OCI-LY7 (cell line): Measurements from ENCODE around the gene MPV17. TPM values are rescaled to one million over a fixed set of nuclear protein-coding genes. Genes with fewer than 3 reads are reported as not detected.

Source experiments
- Bru-seq: library from RNA; stranded (reverse); fragments of 400-500 nt; gene quantifications from one replicate; lab custom pipeline; 2021; lab: Mats Ljungman, UMichigan
- BruChase-seq, 2 experiments: library from RNA; stranded (reverse); fragments of 400-500 nt; gene quantifications; one replicate each; lab custom pipeline; 2021; lab: Mats Ljungman, UMichigan
- BruUV-seq: library from RNA; stranded (reverse); fragments of 400-500 nt; replicated peaks from 2 replicates; lab custom pipeline; 2021; lab: Mats Ljungman, UMichigan
- CTCF ChIA-PET: fragments of 300-600 bp; sonication (Branson Sonifier 250); formaldehyde crosslinking; loops from one replicate; lab custom pipeline; 2022; ENCODE audit warnings: antibody characterized with exemption; ENCODE audit not compliant: unreplicated experiment; lab: Charles Lee
- POLR2A ChIA-PET: fragments of 300-600 bp; sonication (Branson Sonifier 250); formaldehyde crosslinking; loops from one replicate; lab custom pipeline; 2022; ENCODE audit warnings: antibody characterized with exemption; lab: Charles Lee
- DNase-seq: peaks from one replicate; pipeline ENCODE4 v3.0.0-alpha.2; 2015; ENCODE audit warnings: low spot score
- H2AFZ ChIP-seq: fragments of 200-600 bp; sonication (generic), shearing (Covaris generic); 2 replicates; pipeline ENCODE4 v1.6.1; 2014; ENCODE audit warnings: mild to moderate bottlenecking, antibody characterized with exemption, low read length, moderate library complexity
- H3K27ac ChIP-seq: fragments of 200-600 bp; sonication (generic); 2 replicates; pipeline ENCODE4 v1.5.1; 2014; ENCODE audit warnings: mixed run types, low read depth, mild to moderate bottlenecking, moderate library complexity, low read length, inconsistent platforms; ENCODE audit not compliant: poor library complexity, severe bottlenecking
- H3K36me3 ChIP-seq: fragments of 200-600 bp; sonication (generic); 2 replicates; pipeline ENCODE4 v1.6.1; 2014; ENCODE audit warnings: mild to moderate bottlenecking, antibody characterized with exemption, low read length, moderate library complexity, mixed read lengths; ENCODE audit not compliant: insufficient read depth
- H3K4me1 ChIP-seq: fragments of 200-600 bp; sonication (generic); 2 replicates; pipeline ENCODE4 v1.5.1; 2014; ENCODE audit warnings: mild to moderate bottlenecking, low read length; ENCODE audit not compliant: insufficient read depth, poor library complexity, severe bottlenecking
- H3K4me2 ChIP-seq: fragments of 200-600 bp; sonication (generic); 2 replicates; pipeline ENCODE4 v1.6.1; 2014; ENCODE audit warnings: mild to moderate bottlenecking, low read length
- H3K4me3 ChIP-seq: fragments of 200-600 bp; sonication (generic); 2 replicates; pipeline ENCODE4 v1.5.1; 2014; ENCODE audit warnings: mild to moderate bottlenecking, low read depth, low read length; ENCODE audit not compliant: poor library complexity, severe bottlenecking
- H3K79me2 ChIP-seq: fragments of 200-600 bp; sonication (generic); 2 replicates; pipeline ENCODE4 v1.6.1; 2016; ENCODE audit warnings: low read depth, mild to moderate bottlenecking, low read length, moderate library complexity, mixed read lengths; ENCODE audit not compliant: insufficient read depth
- H3K9me2 ChIP-seq: fragments of 200-600 bp; sonication (generic); 2 replicates; pipeline ENCODE4 v1.6.1; 2016; ENCODE audit warnings: mild to moderate bottlenecking, low read length, mixed read lengths; ENCODE audit not compliant: insufficient read depth
- H3K9me3 ChIP-seq: fragments of 200-600 bp; sonication (generic); 2 replicates; pipeline ENCODE4 v1.6.1; 2014; ENCODE audit warnings: mild to moderate bottlenecking, mixed run types, low read length, mixed read lengths
- H4K20me1 ChIP-seq: fragments of 200-600 bp; sonication (generic); 2 replicates; pipeline ENCODE4 v1.6.1; 2014; ENCODE audit warnings: mild to moderate bottlenecking, antibody characterized with exemption, low read length, moderate library complexity, mixed read lengths; ENCODE audit not compliant: insufficient read depth
- CTCF ChIP-seq: fragments of 200-600 bp; sonication (generic); conservative IDR thresholded peaks from 2 replicates; pipeline ENCODE4 v1.5.1; 2014; ENCODE audit warnings: mild to moderate bottlenecking, antibody characterized with exemption, low read length, moderate library complexity, mixed read lengths
- EZH2phosphoT487 ChIP-seq: fragments of 200-600 bp; sonication (generic); IDR thresholded peaks from 2 replicates; pipeline ENCODE4 v1.6.1; 2018; ENCODE audit warnings: low read depth, borderline replicate concordance, mild to moderate bottlenecking, mixed run types, antibody characterized with exemption, low read length, moderate library complexity, mixed read lengths
- intact Hi-C: fragments of 100-400 bp; cut with micrococcal nuclease; formaldehyde crosslinking; loops from one replicate; pipeline ENCODE4 v1.10.0; 2022; ENCODE audit not compliant: unreplicated experiment
- long read RNA-seq: library from polyadenylated mRNA; stranded (forward); transcript quantifications from one replicate; pipeline ENCODE4 v2.0.0, GENCODE V29; 2022
- total RNA-seq, 2 experiments: library from RNA; depleted of rRNA in 1 of 2; stranded (reverse); fragments of >200 nt in 1 of 2; shearing (Covaris generic) in 1 of 2; gene quantifications; 2 replicates each; pipeline ENCODE4 v1.2.3, GENCODE V29; 2014 to 2022

MPV17 gene
- total RNA-seq (2014; rRNA removed; shearing (Covaris generic)), result 54.1 and 63.9 TPM in 2 replicates
- 98.0 and 109 TPM in 2 replicates for total RNA-seq (2022)
- percentile 72 among the genes with signal in this experiment for Bru-seq, nascent RNA
- BruChase-seq, experiment 1, labeled RNA remaining after a 6-hour chase, result percentile 81 among the genes with signal in this experiment
- BruChase-seq, experiment 2, labeled RNA remaining after a 2-hour chase, result percentile 76 among the genes with signal in this experiment
- long read RNA-seq, transcript MPV17-203 (8 exons, 1,005 nt), result major isoform, 39 of 76 reads
- long read RNA-seq, transcript MPV17-201 (7 exons, 998 nt), result minor isoform, 8 of 76 reads
- long read RNA-seq, partial matches to known transcripts, result 2 of 76 reads
- long read RNA-seq, other reads (novel, unspliced or antisense), result 24 of 76 reads

GRCh38 chr2:27322766-27323595, at the start of gene MPV17:
Gene MPV17 (minus strand): TSS chr2:27323097. CDS start chr2:27322517, 580 bp downstream.
- ChIA-PET CTCF (interaction anchor here (0.6 to 1.2 kb wide), 3 partner anchors 31 to 170 kb away, joined by 4 to 5 read pairs (median 4); no protein-coding TSS in a partner anchor), POLR2A (interaction anchor here (0.5 to 1.4 kb wide), 8 partner anchors 8 to 1063 kb away, joined by 3 to 5 read pairs (median 4); partner anchors contain the start of gene ZNF513)
- Histone ChIP-seq H3K9me3 (no peaks in the 10 kb centered on the region), H3K79me2 (peaks cover 24% of the 10 kb centered on the region; the same call in 1 of the 2 replicates), H2AFZ (peak within 1 kb of the TSS; percentile 77), H3K36me3 (peaks cover 24% of the 10 kb centered on the region), H3K4me1 (peaks cover 16% of the 10 kb centered on the region), H3K9me2 (no peaks in the 10 kb centered on the region), H3K4me3 (peak within 1 kb of the TSS; percentile 84), H4K20me1 (no peaks in the 10 kb centered on the region), H3K27ac (peak within 1 kb of the TSS; percentile 58), H3K4me2 (peak within 1 kb of the TSS; percentile 91)
- intact Hi-C loops, result loop anchor here (2.0 to 5.0 kb wide), 2 partner anchors 34 to 48 kb away; partner anchors contain the start of genes EIF2B4, GTF3C2 and SNX17
- TF ChIP-seq EZH2phosphoT487 (no peak), CTCF (no peak)
- peak; percentile 91 for DNase-seq
- TSS peak; percentile 98 for BruUV-seq

- Histone ChIP-seq H3K4me3 (peak overlapping the region; percentile 90), H3K9me2 (no peaks in the 10 kb centered on the region), H3K4me2 (peak overlapping the region; percentile 99), H4K20me1 (no peaks in the 10 kb centered on the region), H3K4me1 (peaks cover 27% of the 10 kb centered on the region), H2AFZ (peak overlapping the region; percentile 12; the same call in 1 of the 2 replicates), H3K79me2 (peaks cover 35% of the 10 kb centered on the region), H3K27ac (peak overlapping the region; percentile 68), H3K36me3 (peaks cover 68% of the 10 kb centered on the region), H3K9me3 (no peaks in the 10 kb centered on the region)
- peak; percentile 74 for DNase-seq
- POLR2A ChIA-PET, result interaction anchor here (0.6 to 2.2 kb wide), 5 partner anchors 9 to 215 kb away, joined by 3 to 18 read pairs (median 3); partner anchors contain the start of genes GTF3C2 and ZNF513
- intact Hi-C loops, result loop anchor here (1.0 to 2.0 kb wide), 3 partner anchors 15 to 258 kb away; partner anchors contain the start of genes CCDC121, GPN1, GTF3C2 and MPV17
- no peak for TF ChIP-seq CTCF
- TF ChIP-seq EZH2phosphoT487, result no peak
- CTCF ChIA-PET, result interaction anchor here (0.6 kb wide), 1 partner anchor 25 kb away, joined by 3 read pairs; no protein-coding TSS in a partner anchor
- BruUV-seq, result no TSS peak
Observed at GRCh38 chr2:27370816-27371620, 48.1 kb upstream of the MPV17 start.
